ENCODE results near the gene AS3MT.

- no peak for TF ChIP-seq ZBTB10 (tag by site-specific recombination; IDR thresholded peaks at IDR 0.05)
- TF ChIP-seq CTCF (tag by site-specific recombination; IDR thresholded peaks at IDR 0.05): no peak; the same call in 1 of the 2 replicates
- no peak for TF ChIP-seq ZSCAN18 (tag by site-specific recombination; IDR thresholded peaks at IDR 0.05)
- no peak for TF ChIP-seq ZNF629 (tag by site-specific recombination; IDR thresholded peaks at IDR 0.05)
- no peak for TF ChIP-seq RBAK (tag by site-specific recombination; IDR thresholded peaks at IDR 0.05)
- TF ChIP-seq ZNF366 (tag by site-specific recombination; conservative IDR thresholded peaks at IDR 0.05): no peak
- no peak for TF ChIP-seq ZNF175 (tag by site-specific recombination; IDR thresholded peaks at IDR 0.05)
- TF ChIP-seq ZNF513 (tag by site-specific recombination; IDR thresholded peaks at IDR 0.05): no peak
- no peak for TF ChIP-seq ZNF112 (tag by site-specific recombination; IDR thresholded peaks at IDR 0.05)
- TF ChIP-seq ZNF830 (tag by site-specific recombination; IDR thresholded peaks at IDR 0.05; ENCODE audit: low read depth): no peak
- no peak for TF ChIP-seq ELK4 (IDR thresholded peaks at IDR 0.05; ENCODE audit: borderline replicate concordance, low read depth, low read length)
- no peak for TF ChIP-seq SETDB1 (IDR thresholded peaks at IDR 0.05; ENCODE audit: insufficient read length, low read length)
- no peak for TF ChIP-seq ZBTB7A (tag by site-specific recombination; IDR thresholded peaks at IDR 0.05; ENCODE audit: low read depth)
- peak; percentile 55 for TF ChIP-seq ZBTB48 (tag by site-specific recombination; IDR thresholded peaks at IDR 0.05)
These were observed 32.0 kb upstream of the AS3MT start, which contains the start of gene CYP17A1 for GRCh38 chr10:102837230-102837721.
